Mesenchymal stem cell (in vitro differentiated cells and primary cell): Measurements from ENCODE around the gene EMP3.
A peak's percentile ranks its signal among the peaks of the same experiment; 100 is the strongest.
"Not testable (repeated sequence)": the region's sequence is repeated elsewhere in the genome, so short reads cannot be mapped to it uniquely, and the experiment has no call there.

Experiments used
- DNase-seq: peaks from one replicate; pipeline ENCODE4 v3.0.0-alpha.2; 2013
- H2AFZ ChIP-seq: one replicate; pipeline ENCODE4 v1.6.1; 2013; ENCODE audit warnings: low read depth, mild to moderate bottlenecking, control low read depth, inconsistent platforms, low read length, moderate library complexity
- H2AK5ac ChIP-seq: 2 replicates; pipeline ENCODE4 v1.6.1; 2013; ENCODE audit warnings: low read length, moderate library complexity, mild to moderate bottlenecking, inconsistent platforms; ENCODE audit not compliant: severe bottlenecking
- H2BK120ac ChIP-seq: one replicate; pipeline ENCODE4 v1.6.1; 2013; ENCODE audit warnings: low read depth, mild to moderate bottlenecking, inconsistent platforms, low read length, moderate library complexity
- H2BK12ac ChIP-seq, 2 experiments: one replicate each; pipeline ENCODE4 v1.6.1; 2013; ENCODE audit warnings: inconsistent platforms in 2 of 2, low read length in 2 of 2, mild to moderate bottlenecking in 2 of 2, moderate library complexity in 2 of 2, control low read depth in 1 of 2
- H2BK15ac ChIP-seq: one replicate; pipeline ENCODE4 v1.6.1; 2013; ENCODE audit warnings: mild to moderate bottlenecking, low read depth, inconsistent platforms; ENCODE audit not compliant: poor library complexity, severe bottlenecking
- H2BK5ac ChIP-seq: 2 replicates; pipeline ENCODE4 v1.6.1; 2013; ENCODE audit warnings: low read depth, mild to moderate bottlenecking, low read length, control low read depth, inconsistent platforms; ENCODE audit not compliant: poor library complexity, severe bottlenecking
- H3K14ac ChIP-seq, 2 experiments: one replicate each; pipeline ENCODE4 v1.6.1; 2013; ENCODE audit warnings: inconsistent platforms in 2 of 2, low read length in 2 of 2, control low read depth in 1 of 2, mild to moderate bottlenecking in 1 of 2, moderate library complexity in 1 of 2
- H3K18ac ChIP-seq, 2 experiments: one replicate each; pipeline ENCODE4 v1.6.1; 2013; ENCODE audit warnings: inconsistent platforms in 2 of 2, low read length in 2 of 2, control low read depth in 1 of 2, low read depth in 1 of 2, mild to moderate bottlenecking in 1 of 2
- H3K23ac ChIP-seq, 2 experiments: one replicate each; pipeline ENCODE4 v1.6.1; 2013; ENCODE audit warnings: inconsistent platforms in 2 of 2, low read length in 2 of 2, mild to moderate bottlenecking in 2 of 2, moderate library complexity in 2 of 2, control low read depth in 1 of 2
- H3K27ac ChIP-seq: 2 replicates; pipeline ENCODE4 v1.5.1; 2013; ENCODE audit warnings: mild to moderate bottlenecking, moderate library complexity, low read length, control low read depth, inconsistent platforms; ENCODE audit not compliant: poor library complexity, severe bottlenecking
- H3K27me3 ChIP-seq, 2 experiments: 2 replicates each; pipeline versions ENCODE4 v1.6.1 to v1.7.0; 2013; ENCODE audit warnings: low read length in 2 of 2, mild to moderate bottlenecking in 2 of 2, moderate library complexity in 2 of 2, control low read depth in 1 of 2, inconsistent platforms in 1 of 2; ENCODE audit not compliant: control insufficient read depth in 1 of 2, insufficient read depth in 1 of 2
- H3K36me3 ChIP-seq, 2 experiments: 2 replicates each; pipeline versions ENCODE4 v1.6.1 to v1.7.0; 2013; ENCODE audit warnings: low read length in 2 of 2, control low read depth in 1 of 2, inconsistent platforms in 1 of 2, low read depth in 1 of 2, mild to moderate bottlenecking in 1 of 2; ENCODE audit not compliant: insufficient read depth in 2 of 2, control insufficient read depth in 1 of 2
- H3K4ac ChIP-seq, 2 experiments: one replicate each; pipeline ENCODE4 v1.6.1; 2013; ENCODE audit warnings: inconsistent platforms in 2 of 2, low read length in 2 of 2, mild to moderate bottlenecking in 2 of 2, moderate library complexity in 2 of 2, control low read depth in 1 of 2, low read depth in 1 of 2
- H3K4me1 ChIP-seq: 2 replicates; pipeline ENCODE4 v1.6.1; 2013; ENCODE audit warnings: low read depth, low read length, control low read depth; ENCODE audit not compliant: control insufficient read depth, insufficient read depth
- H3K4me2 ChIP-seq: 2 replicates; pipeline ENCODE4 v1.6.1; 2013; ENCODE audit warnings: low read length, mild to moderate bottlenecking, inconsistent platforms; ENCODE audit not compliant: poor library complexity, severe bottlenecking
- H3K4me3 ChIP-seq, 2 experiments: 2 replicates each; pipeline versions ENCODE4 v1.5.1 to v1.7.0; 2013; ENCODE audit warnings: low read length in 2 of 2, mild to moderate bottlenecking in 2 of 2, control low read depth in 1 of 2, low read depth in 1 of 2; ENCODE audit not compliant: insufficient read depth in 1 of 2
- H3K79me1 ChIP-seq: replicated peaks from 2 replicates; pipeline ENCODE4 v1.6.1; 2013; ENCODE audit warnings: mild to moderate bottlenecking, control low read depth, low read length, inconsistent platforms; ENCODE audit not compliant: poor library complexity, severe bottlenecking
- H3K9ac ChIP-seq: 2 replicates; pipeline ENCODE4 v1.7.0; 2013; ENCODE audit warnings: mild to moderate bottlenecking, low read length, moderate library complexity
- H3K9me3 ChIP-seq: 2 replicates; pipeline ENCODE4 v1.7.0; 2013; ENCODE audit warnings: mild to moderate bottlenecking, low read length; ENCODE audit not compliant: control insufficient read depth
- H4K8ac ChIP-seq: one replicate; pipeline ENCODE4 v1.6.1; 2013; ENCODE audit warnings: inconsistent platforms, mild to moderate bottlenecking, low read length, moderate library complexity
- H4K91ac ChIP-seq: one replicate; pipeline ENCODE4 v1.6.1; 2013; ENCODE audit warnings: mild to moderate bottlenecking, low read length, inconsistent platforms
- WGBS: methylation state at CpG from one replicate; pipeline ENCODE4 v1.1.7; 2013; ENCODE audit warnings: mixed read lengths; 5-methylcytosine and 5-hydroxymethylcytosine counted together

EMP3 gene

DNA sequence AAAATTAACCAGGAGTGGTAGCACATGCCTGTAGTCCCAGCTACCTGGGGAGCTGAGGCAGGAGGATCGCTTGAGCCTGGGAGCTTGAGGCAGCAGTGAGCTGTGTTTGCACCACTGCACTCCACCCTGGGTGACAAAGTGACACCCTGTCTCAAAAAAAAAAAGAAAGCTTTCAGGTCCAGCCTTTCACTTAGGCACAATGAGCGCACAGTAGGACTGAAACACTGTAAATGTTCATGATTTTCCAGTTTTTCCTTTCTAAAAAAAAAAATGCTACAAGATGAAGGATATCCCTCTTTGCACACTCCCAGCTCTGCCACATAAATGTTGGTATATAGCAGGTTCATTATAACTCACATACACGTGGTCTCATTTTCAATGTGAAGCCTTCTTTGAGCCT is 37.6 kb upstream of the EMP3 start:
- no peak overlapping the region for H3K23ac ChIP-seq
- DNase-seq = no peak
- H3K4me3 ChIP-seq = no peak overlapping the region
- 100% methylated on average over 1 of the region's 3 CpGs for WGBS
- no peak overlapping the region for H2AFZ ChIP-seq
- no peak overlapping the region for H3K27ac ChIP-seq
- no peak overlapping the region for H2BK12ac ChIP-seq
- H2BK15ac ChIP-seq = no peak overlapping the region
- no peak overlapping the region for H4K91ac ChIP-seq
- H3K4ac ChIP-seq = no peak overlapping the region
- peaks cover 15% of the 10 kb centered on the region for H3K4me1 ChIP-seq
- H2BK120ac ChIP-seq = no peak overlapping the region
- H3K14ac ChIP-seq = no peak overlapping the region
- no peak overlapping the region for H2BK5ac ChIP-seq
- no peak overlapping the region for H3K9ac ChIP-seq
- no peak overlapping the region for H3K4me2 ChIP-seq
- H2AK5ac ChIP-seq = no peak overlapping the region
- H3K18ac ChIP-seq = no peak overlapping the region
- no peaks in the 10 kb centered on the region for H3K36me3 ChIP-seq
- peaks cover 19% of the 10 kb centered on the region for H3K9me3 ChIP-seq
- no peaks in the 10 kb centered on the region for H3K27me3 ChIP-seq
- no peaks in the 10 kb centered on the region for H3K79me1 ChIP-seq
- H4K8ac ChIP-seq = no peak overlapping the region

DNA sequence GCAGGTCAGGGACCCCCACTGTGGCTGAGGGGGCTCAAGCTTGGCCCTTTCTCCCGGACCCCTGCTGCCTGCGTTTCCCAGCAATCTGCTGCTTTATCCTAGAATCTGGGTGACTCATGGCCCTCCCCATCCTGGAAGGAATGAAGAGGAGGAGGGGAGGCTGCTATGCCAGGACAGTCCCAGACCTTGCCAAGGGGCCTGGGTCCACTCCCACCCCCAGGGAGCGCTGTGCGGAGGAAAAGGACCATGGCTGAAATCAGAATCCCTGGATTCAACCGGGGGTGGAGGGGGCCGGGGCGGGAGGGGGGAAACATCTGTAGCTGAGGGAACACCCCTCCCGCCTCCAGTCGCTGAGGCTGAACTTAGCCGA is 35.0 kb upstream of the EMP3 start:
- H3K27ac ChIP-seq = peak overlapping the region; percentile 2
- peak; percentile 80 for DNase-seq
- no peak overlapping the region for H2BK120ac ChIP-seq
- H3K14ac ChIP-seq = no peak overlapping the region
- H3K4ac ChIP-seq = no peak overlapping the region
- H3K9me3 ChIP-seq = peaks cover 14% of the 10 kb centered on the region
- H4K8ac ChIP-seq = no peak overlapping the region
- no peak overlapping the region for H2BK5ac ChIP-seq
- no peak overlapping the region for H2AFZ ChIP-seq
- no peaks in the 10 kb centered on the region for H3K79me1 ChIP-seq
- H2BK15ac ChIP-seq = no peak overlapping the region
- WGBS = 2% methylated on average over 10 of the region's 10 CpGs
- H3K23ac ChIP-seq = no peak overlapping the region
- no peaks in the 10 kb centered on the region for H3K36me3 ChIP-seq
- H2BK12ac ChIP-seq = no peak overlapping the region
- no peak overlapping the region for H2AK5ac ChIP-seq
- H3K4me3 ChIP-seq = peak overlapping the region in 1 of 2 experiments; percentile 86
- H4K91ac ChIP-seq = no peak overlapping the region
- H3K4me1 ChIP-seq = peaks cover 7% of the 10 kb centered on the region
- H3K27me3 ChIP-seq = no peaks in the 10 kb centered on the region
- no peak overlapping the region for H3K18ac ChIP-seq
- peak overlapping the region; percentile 75 for H3K4me2 ChIP-seq
- peak overlapping the region; percentile 84 for H3K9ac ChIP-seq

DNA sequence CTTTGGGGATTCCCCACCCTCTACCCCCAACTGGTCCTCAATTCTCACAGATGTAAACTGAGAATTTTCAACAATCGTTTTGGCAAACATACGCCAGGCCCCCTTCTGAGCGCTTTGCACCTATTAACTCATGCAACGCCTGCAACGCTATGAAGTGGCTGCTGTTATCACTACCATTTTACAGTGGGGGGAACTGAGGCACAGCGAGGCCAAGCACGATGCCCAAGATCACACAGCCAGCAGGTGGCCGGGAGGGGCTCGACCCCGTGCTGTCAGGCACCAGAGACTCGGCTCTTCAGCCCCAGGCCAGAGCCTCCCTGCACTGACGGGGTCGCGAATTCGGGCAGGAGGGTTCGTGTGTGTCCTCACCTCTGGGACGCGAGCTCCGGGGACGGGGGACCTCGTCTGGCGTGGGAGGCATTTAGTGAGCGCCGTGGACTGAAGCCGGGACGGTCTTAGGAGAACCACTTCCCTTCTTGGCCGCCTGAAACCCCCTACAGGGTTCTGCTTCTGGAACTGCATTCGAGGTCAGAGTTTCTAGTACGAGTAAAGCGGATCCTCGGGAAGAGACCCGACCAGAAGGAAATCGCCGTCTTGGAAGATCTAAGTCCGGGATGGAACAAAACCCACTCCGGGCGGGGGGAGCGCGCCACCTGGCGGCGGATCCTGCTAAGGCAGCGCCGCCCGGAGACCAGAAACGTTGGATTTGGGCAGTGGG is 34.4 kb upstream of the EMP3 start:
- H3K27me3 ChIP-seq = peaks cover 0 to 4% of the 10 kb centered on the region in 2 experiments
- peak overlapping the region; percentile 85 for H4K8ac ChIP-seq
- peak overlapping the region; percentile 75 for H3K4me2 ChIP-seq
- peaks cover 11% of the 10 kb centered on the region for H3K9me3 ChIP-seq
- H3K4me1 ChIP-seq = peaks cover 7% of the 10 kb centered on the region
- H2BK15ac ChIP-seq = no peak overlapping the region
- no peak overlapping the region for H2BK120ac ChIP-seq
- H3K9ac ChIP-seq = peak overlapping the region; percentile 84
- peak overlapping the region; percentile 21 to 86 for H3K4me3 ChIP-seq
- H2AK5ac ChIP-seq = no peak overlapping the region
- H4K91ac ChIP-seq = no peak overlapping the region
- H3K36me3 ChIP-seq = no peaks in the 10 kb centered on the region
- DNase-seq = peak; percentile 86
- peak overlapping the region; percentile 79 for H3K27ac ChIP-seq
- no peak overlapping the region for H2BK12ac ChIP-seq
- peak overlapping the region in 1 of 2 experiments; percentile 70 for H3K4ac ChIP-seq
- H3K79me1 ChIP-seq = no peaks in the 10 kb centered on the region
- WGBS = under 1% methylated on average over 45 of the region's 45 CpGs
- no peak overlapping the region for H2BK5ac ChIP-seq
- no peak overlapping the region for H3K14ac ChIP-seq
- peak overlapping the region; percentile 11 to 67 for H3K18ac ChIP-seq
- peak overlapping the region in 1 of 2 experiments; percentile 48 for H3K23ac ChIP-seq
- H2AFZ ChIP-seq = peak overlapping the region; percentile 59

DNA sequence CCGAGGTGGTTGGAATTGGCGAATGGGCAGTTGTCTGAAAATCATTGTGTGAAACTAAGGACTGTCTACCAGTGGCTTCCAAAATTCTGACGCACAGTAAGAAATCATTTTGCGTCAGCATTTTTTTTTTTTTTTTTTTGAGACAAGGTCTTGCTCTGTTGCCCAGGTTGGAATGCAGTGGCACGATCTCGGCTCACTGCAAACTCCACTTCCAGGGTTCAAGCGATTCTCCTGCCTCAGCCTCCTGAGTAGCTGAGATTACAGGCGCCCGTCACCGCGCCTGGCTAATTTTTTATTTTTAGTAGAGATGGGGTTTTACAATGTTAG is 33.9 kb upstream of the EMP3 start:
- H3K79me1 ChIP-seq, H3K4me2 ChIP-seq, H4K91ac ChIP-seq, H2BK15ac ChIP-seq, H2BK12ac ChIP-seq, H4K8ac ChIP-seq, H3K27ac ChIP-seq, H3K4me3 ChIP-seq, H3K27me3 ChIP-seq, H3K23ac ChIP-seq, H2AFZ ChIP-seq, H3K9me3 ChIP-seq, H2AK5ac ChIP-seq, H3K36me3 ChIP-seq, H3K4ac ChIP-seq, DNase-seq, H3K9ac ChIP-seq, H3K4me1 ChIP-seq, H2BK120ac ChIP-seq, H3K18ac ChIP-seq, H3K14ac ChIP-seq, H2BK5ac ChIP-seq: not testable (repeated sequence)
- WGBS = 35% methylated on average over 11 of the region's 11 CpGs
